HPDE6-E6E7 (cell line): ENCODE measurements around the gene AJM1.
"Not testable (repeated sequence)": the region's sequence is repeated elsewhere in the genome, so short reads cannot be mapped to it uniquely, and the experiment has no call there.

Experiments
- DNase-seq: peaks from one replicate; pipeline ENCODE4 v3.0.0; 2011; ENCODE audit warnings: missing footprints; ENCODE audit errors: extremely low spot score

Gene AJM1

DNA sequence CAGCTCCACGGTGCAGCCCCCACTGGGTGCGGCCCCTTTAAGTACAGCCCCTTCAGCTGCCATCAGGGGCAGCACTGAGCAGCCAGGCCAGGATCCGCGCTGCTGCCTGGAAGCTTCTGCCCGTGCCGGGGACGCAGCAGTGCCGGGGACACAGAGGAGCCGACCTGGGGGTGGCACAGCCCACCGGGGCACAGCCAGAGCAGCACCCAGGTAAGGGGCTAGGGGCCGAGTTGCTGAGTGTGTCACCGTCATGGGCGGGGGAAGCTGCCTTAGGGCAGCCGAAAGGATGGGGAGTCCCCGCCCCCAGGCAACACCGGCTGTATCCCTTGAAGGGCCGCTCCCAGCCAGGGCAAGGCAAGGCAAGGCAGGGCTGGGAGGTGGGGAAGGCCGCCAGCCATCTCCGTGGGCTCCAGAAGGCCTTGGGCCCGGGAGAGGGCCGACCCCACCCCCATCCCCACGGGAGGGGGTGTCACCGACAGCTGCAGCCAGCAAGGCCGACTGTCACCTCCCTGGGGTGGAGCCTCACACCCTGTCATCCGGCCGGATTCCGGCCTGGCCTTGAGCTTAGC lies at the start of gene AJM1:
Gene AJM1, plus strand, starts transcription at position 99 of the 569 bp plus-strand sequence. CDS start 1,937 bp downstream, outside the sequence.
- peak; percentile 61 for DNase-seq

DNA sequence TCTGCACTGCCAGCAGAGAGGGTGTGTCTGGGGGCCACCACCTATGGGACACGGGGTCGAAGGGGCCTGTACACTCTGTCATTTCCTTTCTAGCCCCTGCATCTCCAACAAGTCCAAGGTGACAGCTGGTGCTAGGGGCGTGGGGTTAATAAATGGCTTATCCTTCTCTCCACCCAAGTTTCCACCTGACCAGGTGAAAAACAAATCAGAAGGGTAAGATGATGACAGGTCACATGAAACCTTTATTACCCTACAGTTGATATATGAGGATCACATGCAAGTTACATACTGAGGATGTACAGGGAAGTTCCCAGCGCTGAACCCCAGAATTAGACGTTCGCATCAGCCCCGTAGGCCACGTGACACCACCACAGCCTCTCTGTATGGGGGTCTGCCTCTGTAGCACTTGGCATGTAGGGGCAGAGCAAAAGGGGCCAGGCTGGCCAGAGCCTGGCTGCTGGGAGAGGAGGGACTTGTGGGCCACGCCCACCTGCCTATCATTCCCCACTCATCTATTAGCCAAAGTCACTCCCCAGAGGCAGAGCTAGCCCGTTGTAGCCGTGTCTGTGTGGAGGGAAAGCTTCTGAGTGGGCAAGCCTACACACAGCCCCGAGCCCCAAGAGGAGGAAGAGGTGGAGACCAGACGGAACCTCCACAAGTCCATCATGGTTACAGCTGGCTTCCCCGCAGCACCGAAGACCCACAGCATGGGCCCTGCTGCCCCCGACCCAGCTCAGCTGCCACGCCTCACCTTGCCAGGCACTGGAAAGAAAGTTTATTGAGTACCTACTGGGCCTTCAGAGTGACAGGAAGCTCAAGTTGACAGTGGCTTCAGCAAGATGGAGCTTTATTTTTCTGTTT lies 49.0 kb upstream of the AJM1 start:
- DNase-seq, result no peak

DNA sequence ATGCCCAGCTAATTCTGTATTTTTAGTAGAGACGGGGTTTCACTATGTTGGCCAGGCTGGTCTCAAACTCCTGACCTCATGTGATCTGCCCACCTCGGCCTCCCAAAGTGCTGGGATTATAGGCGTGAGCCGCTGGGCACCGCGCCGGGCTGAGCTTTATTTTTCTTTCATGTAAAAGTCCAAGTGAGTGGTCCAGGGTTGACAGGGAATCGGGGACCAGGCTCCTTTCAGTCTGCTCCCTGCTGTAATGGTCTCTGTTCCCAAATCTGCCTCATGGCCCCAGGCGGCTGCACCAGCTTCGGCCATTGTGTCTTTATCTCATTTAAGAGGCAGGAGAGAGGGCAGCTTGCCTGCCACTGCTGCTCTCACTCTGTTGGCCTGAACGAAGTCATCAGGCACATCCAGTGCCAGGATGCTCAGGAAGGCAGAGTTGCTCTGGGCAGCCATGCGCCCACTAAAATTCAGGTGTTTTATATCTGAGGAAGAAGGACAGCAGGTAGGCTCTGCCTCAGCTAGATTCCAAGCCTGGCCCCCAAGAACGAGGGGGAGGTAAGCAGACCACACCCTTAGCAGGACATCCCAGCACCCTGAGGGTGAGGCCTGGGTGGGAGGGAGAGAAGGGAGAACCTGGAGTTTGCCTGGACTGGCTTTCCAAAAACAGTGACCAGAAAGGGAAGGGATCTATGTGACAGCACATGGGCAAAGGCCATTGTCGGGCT lies 47.8 kb upstream of the AJM1 start:
- DNase-seq, result no peak

DNA sequence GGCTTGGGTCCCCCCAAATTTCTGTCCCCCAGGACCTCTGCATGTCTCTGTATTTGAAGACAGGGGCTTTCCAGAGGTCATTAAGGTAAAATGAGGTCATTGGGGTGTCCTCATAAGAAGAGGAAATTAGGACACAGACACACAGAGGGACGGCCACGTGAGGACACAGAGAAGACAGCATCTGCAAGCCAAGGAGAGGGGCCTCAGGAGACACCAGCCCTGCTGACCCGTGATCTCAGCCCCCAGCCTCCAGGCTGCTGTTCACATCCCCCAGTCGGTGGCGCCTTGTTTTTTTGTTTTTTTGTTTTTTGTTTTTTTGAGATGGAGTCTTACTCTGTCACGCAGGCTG lies 47.3 kb upstream of the AJM1 start:
- no peak for DNase-seq

DNA sequence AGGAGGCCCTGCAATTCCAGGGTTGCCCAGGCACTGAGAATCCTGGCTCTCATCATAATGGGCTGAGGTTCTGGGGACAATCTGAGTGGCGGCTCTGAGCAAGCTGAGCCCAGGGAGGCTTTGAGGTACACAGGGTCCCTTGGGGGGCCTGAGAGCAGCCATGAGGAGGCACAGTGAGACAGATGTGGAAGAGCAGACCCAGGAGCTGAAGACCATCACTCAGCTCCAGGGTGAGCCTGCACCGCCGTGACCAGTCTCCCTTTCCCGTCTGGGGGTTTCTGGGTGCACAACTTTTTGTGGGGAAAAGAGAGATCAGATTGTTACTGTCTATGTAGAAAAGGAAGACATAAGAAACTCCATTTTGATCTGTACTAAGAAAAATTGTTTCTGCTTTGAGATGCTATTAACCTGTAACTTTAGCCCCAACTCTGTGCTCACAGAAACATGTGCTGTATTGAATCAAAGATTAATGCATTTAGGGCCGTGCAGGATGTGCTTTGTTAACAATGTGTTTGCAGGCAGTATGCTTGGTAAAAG lies 46.0 kb upstream of the AJM1 start, which contains the start of gene CCDC183:
Gene CCDC183, plus strand, starts transcription at position 101 of the 537 bp plus-strand sequence. Its CDS starts 60 bp downstream, at position 161.
- no peak for DNase-seq

DNA sequence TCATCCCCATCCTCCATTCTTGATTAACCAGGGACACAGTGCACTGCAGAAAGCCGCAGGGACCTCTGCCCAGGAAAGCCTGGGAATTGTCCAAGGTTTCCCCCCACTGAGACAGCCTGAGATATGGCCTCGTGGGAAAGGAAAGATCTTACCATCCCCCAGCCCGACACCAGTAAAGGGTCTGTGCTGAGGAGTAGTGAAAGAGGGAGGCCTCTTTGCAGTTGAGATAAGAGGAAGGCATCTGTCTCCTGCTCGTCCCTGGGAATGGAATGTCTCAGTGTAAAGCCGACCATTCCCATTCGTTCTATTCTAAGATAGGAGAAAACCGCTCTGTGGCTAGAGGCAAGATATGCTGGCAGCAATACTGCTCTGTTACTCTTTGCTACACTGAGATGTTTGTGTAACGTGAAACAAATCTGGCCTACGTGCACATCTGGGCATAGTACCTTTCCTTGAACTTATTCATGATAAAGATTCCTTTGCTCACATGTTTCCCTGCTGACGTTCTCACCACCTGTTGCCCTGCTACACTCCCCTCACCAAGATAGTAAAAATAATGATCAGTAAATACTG lies 45.4 kb upstream of the AJM1 start:
- not testable (repeated sequence) for DNase-seq

DNA sequence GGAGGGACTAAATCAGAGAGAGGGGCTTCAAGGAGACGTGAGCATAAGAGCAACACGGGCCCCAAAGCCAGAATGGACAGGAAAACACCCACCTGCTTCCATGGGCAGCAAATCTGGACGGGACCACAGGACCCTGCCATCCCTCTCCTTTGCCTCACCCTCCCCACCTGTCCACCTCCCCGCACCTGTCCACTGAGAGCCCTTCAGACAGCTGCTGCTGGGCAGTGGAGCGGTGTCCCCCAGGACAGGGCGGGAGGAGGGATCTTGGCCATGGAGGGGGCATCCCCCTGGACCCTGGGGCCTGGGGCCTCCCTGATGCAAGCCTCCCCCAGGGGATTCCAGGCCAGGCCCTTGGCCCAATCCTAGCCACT lies 43.6 kb upstream of the AJM1 start:
- DNase-seq, result no peak

DNA sequence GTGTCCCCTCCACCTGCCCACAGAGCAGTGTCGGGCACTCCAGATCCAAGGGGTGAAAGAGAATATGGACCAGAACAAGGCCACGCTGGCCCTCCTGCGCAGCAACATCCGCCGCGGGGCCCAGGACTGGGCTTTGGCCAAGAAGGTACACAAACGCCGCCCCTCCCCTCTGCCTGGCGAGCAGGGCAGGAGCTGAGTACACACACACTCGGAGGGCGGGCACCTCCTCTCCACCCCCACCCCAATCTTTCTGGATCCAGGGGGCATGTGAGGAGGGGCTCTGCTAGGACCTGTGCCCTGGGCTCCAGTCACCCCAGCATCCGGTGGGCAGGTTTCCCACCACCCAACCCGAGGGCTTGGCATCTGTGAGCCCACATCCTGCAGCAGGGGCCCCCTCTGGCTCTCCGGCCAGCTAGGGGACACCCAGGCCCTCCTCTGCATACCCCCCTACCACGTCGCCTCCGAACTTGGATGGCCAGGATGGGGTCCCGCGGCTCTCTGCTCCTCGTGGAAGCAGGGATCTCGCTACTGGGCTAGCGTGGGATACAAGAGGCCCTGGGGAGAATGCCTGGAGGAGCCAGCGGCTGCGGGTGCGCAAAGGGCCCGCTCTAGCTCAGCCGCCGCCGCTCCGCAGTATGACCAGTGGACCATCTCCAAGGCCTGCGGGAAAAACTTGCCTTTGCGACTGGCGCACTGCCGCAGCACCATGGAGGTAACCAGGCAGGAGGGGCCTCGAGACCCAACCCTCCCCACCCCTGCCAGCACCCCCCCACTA lies 43.0 kb upstream of the AJM1 start:
- DNase-seq, result no peak

DNA sequence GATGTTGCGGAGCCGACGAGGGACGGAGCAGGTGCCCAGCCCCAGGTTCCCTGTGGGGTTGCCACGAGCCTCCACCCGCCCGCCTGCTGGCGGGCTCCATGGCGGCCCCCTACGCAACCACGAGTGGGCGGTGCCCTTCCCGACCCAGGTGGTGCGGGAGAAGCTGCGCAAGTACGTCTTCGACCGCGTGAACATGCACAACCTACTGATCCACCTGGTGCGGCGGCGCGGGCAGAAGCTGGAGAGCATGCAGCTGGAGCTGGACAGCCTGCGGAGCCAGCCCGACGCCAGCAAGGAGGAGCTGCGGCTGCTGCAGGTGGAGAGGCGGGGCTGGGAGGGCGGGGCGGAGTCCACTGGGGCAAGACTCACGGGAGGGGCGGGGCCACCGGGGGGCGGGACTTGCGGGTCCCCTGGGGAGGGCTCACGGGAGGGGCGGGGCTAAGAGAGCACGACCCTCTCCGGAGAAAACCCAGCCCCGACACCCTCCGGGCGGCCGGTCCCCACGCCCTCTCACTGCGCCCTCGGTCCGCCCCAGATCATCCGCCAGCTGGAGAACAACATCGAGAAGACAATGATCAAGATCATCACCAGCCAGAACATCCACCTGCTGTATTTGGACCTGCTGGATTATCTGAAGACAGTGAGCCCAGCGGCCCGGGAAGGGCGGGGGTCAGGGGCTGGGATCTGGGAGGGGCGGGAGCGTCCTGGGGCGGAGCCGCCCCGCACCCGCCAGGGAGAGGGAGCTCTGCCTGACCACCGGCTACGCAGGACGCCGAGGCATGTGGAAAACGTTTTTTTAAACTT lies 42.2 kb upstream of the AJM1 start:
- peak; percentile 88 for DNase-seq

DNA sequence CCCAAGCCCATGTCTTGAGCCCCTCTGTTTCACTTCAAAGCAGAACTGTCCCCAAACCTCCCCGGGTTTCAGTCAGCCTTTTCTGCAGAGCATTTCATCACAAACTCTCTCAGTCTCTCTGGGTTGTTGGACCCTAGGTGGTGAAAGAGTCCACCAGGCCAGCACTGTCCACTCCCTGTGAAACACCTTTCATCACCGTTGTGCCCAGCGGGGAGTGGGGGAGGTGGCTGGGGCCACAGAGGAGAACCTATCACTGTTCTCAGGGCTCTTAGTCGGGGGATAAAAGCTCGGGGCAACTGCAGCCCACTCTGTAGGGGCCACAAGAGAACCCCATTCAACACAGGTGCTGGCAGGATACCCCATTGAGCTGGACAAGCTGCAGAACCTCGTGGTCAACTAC lies 40.0 kb upstream of the AJM1 start:
- no peak for DNase-seq

DNA sequence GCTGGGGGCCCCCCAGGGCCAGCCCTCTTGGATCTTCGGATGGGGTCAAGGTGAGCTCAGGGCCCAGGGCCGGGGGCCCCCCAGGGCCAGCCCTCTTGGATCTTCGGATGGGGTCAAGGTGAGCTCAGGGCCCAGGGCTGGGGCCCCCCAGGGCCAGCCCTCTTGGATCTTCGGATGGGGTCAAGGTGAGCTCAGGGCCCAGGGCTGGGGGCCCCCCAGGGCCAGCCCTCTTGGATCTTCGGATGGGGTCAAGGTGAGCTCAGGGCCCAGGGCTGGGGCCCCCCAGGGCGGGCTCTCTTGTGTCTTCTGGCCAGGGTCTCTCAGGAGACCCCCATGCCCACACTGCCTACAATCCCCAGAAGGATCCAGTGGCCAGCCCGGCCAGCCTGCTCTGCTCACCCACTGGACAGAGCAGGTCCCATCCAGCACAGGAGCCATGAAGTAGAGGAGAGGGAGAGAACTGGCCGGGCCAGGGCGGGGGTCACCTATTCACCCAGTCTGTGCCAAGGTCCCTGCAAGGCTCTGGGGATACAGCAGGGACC lies 39.2 kb upstream of the AJM1 start:
- DNase-seq, result not testable (repeated sequence)

DNA sequence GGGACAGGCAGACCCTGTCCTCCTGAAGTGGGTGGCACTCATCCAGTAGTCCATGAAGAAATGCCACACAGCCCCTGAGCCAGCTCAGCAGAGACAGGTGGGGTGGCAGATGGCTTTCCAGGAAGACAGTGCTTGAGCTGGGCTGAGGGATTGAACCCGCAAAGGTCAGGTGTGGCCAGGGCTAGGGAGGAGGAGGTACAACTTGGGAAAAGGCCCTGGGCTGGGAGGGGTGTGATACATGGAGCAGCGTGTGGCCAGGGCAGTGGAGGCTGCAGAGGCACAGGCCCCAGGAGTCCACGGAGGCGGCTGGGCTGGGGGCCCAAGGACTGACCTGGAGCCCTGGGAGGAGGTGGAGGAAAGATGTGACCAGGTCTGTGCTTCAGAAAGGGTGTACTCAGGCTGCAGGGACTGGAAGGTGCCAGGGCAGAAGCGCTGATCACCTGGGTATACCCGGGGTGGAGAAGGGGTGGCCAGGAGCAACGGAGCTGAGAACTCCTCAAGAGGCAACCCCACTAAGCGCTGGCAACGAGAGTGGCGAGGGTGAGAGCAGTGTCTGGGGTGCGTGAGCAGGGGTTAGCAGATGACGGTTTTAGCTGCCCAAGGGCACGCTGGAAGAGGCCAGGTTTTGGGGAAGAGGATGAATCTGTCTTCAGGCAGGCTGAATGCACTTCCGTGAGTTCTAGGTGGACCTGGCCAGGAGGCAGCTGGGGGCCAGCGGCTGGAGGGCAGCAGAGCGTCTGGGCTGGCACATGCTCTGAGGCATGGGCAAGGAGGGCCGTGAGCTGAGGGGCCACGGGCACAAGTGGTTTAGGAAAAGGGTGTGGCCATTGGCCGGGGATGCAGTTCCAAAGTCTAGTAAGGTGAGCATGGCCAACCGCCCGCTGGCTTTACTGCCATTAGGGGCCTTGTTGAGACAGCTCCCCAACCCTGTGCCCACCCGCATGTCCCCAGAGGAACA lies 38.4 kb upstream of the AJM1 start:
- DNase-seq, result no peak

DNA sequence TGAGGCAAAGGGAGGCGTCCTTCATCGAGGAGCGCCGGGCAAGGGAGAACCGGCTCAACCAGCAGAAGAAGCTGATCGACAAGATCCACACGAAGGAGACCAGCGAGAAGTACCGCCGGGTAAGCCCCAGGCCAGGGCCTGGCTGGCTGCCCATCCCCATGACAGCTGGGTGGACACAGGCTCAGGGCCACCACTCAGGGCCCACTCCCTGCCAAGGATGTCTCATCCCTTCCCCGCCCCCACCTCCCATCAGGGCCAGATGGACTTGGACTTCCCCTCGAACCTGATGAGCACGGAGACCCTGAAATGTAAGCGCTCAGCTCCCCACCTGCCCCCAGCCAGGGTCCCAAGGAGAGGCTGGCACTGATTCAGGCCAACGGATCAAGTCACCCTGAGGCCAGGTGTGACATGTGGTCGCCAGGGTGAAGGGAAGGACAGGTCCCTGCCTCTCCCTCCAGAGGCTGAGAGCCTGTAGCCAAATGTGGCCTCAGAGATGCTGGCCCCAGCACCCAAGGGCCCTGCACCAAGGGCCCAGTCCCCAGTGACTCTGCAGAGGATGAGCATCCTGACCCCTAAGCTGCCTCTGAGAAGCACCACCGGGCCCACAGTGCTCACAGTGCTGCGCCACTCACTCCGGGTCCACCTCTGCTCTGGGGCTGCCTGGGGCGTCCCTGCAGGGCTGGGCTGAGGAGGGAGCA lies 37.6 kb upstream of the AJM1 start:
- DNase-seq, result no peak

DNA sequence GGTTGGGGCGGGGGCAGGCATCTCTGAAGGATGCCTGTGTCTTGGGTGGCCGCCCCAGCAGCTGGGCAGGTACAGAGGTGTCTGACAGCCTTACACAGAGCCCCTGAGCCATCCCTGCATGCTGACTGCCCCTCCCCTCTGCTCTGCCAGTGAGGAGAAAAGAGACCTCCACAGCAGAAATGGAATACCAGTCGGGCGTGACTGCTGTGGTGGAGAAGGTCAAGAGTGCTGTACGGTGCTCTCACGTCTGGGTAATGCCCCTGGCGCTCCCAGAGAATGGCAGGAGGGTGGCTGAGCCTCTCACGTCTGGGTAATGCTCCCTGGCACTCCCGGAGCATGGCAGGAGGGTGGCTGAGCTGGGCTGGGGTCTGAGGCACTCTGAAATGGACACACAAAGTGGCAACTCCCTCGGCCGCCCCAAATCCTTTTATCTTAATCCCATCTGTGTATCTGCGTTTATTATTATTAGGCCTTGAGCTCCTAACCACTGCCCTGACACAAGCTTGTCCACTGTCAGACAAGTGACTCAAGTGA lies 37.0 kb upstream of the AJM1 start:
- no peak for DNase-seq

DNA sequence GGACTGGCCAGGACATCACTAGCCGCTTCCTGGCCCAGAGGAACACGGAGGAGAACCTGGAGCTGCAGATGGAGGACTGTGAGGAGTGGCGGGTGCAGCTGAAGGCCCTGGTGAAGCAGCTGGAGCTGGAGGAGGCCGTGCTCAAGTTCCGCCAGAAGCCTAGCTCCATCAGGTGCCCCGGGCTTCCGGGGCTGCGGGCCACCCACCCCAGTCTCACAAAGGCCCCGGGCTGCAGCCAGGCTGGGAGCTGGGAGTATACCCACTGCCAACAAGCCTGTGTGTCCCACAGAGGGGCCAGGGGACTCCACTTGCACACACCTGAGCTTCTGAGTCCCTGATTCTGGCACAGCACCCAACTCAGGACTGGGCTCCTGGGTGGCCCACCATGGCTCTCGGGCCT lies 36.2 kb upstream of the AJM1 start:
- no peak for DNase-seq

DNA sequence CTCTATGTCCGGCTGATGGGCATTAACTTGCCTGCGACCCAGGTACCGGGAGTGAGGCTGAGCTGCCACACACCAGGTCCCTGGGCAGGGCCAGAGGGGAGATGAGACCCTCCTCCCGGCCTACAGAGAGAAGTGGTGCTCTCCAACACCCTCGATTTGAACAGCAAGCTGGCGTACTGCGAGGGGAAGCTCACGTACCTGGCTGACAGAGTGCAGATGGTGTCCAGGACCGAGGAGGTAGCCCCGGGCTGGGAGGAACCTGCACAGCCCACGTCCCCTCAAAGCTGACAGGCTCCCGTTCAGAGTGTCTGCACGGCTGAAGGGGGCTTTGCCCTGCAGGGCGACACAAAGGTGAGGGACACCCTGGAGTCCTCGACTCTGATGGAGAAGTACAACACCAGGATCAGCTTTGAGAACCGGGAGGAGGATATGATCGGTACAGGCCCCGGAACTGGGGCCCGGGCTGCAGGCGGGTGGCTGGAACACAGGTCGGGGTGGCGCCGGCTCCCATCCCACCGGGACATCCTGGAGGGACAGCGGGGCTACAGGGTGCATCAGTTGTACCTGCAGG lies 35.6 kb upstream of the AJM1 start:
- DNase-seq, result no peak

DNA sequence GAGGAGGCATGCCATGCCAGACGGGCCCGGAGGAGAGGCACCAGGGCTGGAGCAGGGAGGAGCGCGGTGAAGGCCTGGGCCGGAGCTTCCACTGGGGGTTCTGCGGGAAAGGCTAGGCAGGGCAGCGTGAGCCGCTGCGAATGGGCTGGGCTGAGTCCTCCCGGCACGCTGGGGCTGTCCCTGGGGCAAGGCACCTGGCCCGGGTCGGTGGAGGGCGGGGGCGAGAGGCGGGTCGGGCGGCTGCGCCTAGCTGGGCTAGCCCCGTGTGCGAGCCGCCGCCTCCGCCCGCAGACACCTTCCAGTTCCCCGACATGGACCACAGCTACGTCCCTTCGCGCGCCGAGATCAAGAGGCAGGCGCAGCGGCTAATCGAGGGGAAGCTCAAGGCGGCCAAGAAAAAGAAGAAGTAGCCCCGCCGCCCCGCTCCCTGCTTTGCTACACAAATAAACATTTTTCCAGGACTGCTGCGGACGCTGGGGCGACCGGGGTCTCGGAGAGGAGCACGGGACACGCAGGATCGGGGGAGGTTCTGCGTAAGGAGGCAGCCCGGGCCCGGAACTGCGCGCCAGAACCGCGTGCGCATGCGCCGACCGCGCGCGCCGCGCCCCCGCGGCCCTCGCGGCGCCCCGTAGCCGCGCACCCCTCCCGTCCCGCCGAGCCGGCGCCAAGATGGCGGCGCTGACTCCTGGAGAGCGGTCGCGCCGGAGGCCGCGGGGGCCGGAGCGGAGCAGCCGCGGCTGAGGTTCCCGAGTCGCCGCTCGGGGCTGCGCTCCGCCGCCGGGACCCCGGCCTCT lies 34.8 kb upstream of the AJM1 start, which contains the start of gene RABL6:
Gene RABL6, plus strand, starts transcription at position 668 of the 794 bp plus-strand sequence. CDS start 249 bp downstream, outside the sequence.
- DNase-seq, result peak; percentile 88
